ENCODE measurements around the gene ZNF316. TPM values are rescaled to one million over a fixed set of nuclear protein-coding genes. Genes with fewer than 3 reads are reported as not detected.

The ZNF316 gene
- total RNA-seq, 1 experiment from 2014 or later, result 22.2 TPM

DNA sequence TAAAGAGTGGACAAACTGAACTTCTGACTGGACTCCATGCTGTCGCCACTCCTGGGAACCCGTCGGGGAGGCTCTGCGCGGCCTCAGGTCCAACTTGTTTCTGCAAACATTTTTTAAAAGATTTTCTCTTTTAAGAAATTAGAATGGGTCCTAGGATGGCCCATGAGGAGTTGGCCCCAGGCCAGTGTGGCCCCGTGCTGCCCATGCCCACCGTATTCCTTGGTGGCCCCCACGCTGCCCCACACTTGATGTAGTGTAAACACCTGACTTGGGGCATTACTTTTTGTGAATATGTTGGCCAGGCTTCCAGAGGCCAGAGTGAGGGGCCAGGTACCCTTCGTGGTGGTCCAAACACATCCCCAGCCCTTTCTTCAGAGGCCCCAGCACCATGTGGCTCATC lies 19.3 kb downstream of the ZNF316 start:
- Histone ChIP-seq H2AFZ (ENCODE audit: low read length) (no peak overlapping the region), H2BK15ac (ENCODE audit: low read depth, low read length) (no peak overlapping the region), H2BK12ac (ENCODE audit: insufficient read length, low read depth, low read length) (no peak overlapping the region), H4K8ac (replicated peaks; ENCODE audit: insufficient read length, low read depth, low read length) (no peak overlapping the region), H3K27ac (ENCODE audit: insufficient read length, low read depth, low read length) (no peak overlapping the region), H2AK5ac (ENCODE audit: insufficient read length, low read length) (no peak overlapping the region), H4K20me1 (ENCODE audit: control insufficient read depth, insufficient read depth, insufficient read length) (no peaks in the 10 kb centered on the region), H2BK5ac (ENCODE audit: insufficient read length, low read length) (no peak overlapping the region), H4K91ac (ENCODE audit: insufficient read length, low read depth, low read length) (no peak overlapping the region), H3K4me2 (ENCODE audit: insufficient read depth, insufficient read length, low read length) (no peak overlapping the region), H3K14ac (ENCODE audit: insufficient read depth, low read length) (no peak overlapping the region; the same call in 1 of the 2 replicates), H4K5ac (ENCODE audit: insufficient read length, low read depth, low read length) (no peak overlapping the region), H2BK20ac (ENCODE audit: low read depth, low read length, poor library complexity, severe bottlenecking) (no peak overlapping the region), H3K23me2 (ENCODE audit: insufficient read length, low read depth, low read length, poor library complexity, severe bottlenecking) (no peaks in the 10 kb centered on the region), H3K79me1 (ENCODE audit: insufficient read depth, low read depth, low read length, poor library complexity, severe bottlenecking) (no peaks in the 10 kb centered on the region), H3K18ac (ENCODE audit: insufficient read length, low read depth, low read length) (no peak overlapping the region), H3K56ac (ENCODE audit: insufficient read length, low read depth, low read length) (no peak overlapping the region), H3K27me3 (ENCODE audit: insufficient read depth, low read length) (no peaks in the 10 kb centered on the region), H3K23ac (ENCODE audit: insufficient read length, low read depth, low read length) (no peak overlapping the region), H3K4ac (ENCODE audit: low read depth, low read length) (no peak overlapping the region), H3K79me2 (ENCODE audit: insufficient read depth, low read length) (no peaks in the 10 kb centered on the region), H2BK120ac (ENCODE audit: low read depth, low read length, poor library complexity, severe bottlenecking) (no peak overlapping the region), H3K4me1 (ENCODE audit: insufficient read depth, low read length) (no peaks in the 10 kb centered on the region), H3T11ph (ENCODE audit: low read length) (no peak overlapping the region), H3K9me3 (ENCODE audit: control insufficient read depth, low read depth, low read length) (no peaks in the 10 kb centered on the region), H3K9ac (ENCODE audit: extremely low read depth, insufficient read length, low read length) (no peak overlapping the region)
- H3K27me3 Mint-ChIP-seq (ENCODE audit: low read depth), result no peaks in the 10 kb centered on the region
- no peak overlapping the region for H3K27ac Mint-ChIP-seq
- WGBS (ENCODE audit: extremely low coverage, insufficient read length, low lambda C conversion rate), result no CpG with 5 or more reads among the region's 9 CpGs
- peaks cover 9 to 16% (median 12%) of the 10 kb centered on the region in 3 experiments for H3K36me3 Mint-ChIP-seq (ENCODE audit: insufficient read depth in 1 of 3, low read depth in 3 of 3)
- no peak overlapping the region for H3K4me3 Mint-ChIP-seq
- DNase-seq, result no peak
- peaks cover 13 to 17% of the 10 kb centered on the region in 2 experiments for H3K4me1 Mint-ChIP-seq
- no peaks in the 10 kb centered on the region; a peak in 2 of 5 replicates for H3K9me3 Mint-ChIP-seq
- TF ChIP-seq, protein P1, sequence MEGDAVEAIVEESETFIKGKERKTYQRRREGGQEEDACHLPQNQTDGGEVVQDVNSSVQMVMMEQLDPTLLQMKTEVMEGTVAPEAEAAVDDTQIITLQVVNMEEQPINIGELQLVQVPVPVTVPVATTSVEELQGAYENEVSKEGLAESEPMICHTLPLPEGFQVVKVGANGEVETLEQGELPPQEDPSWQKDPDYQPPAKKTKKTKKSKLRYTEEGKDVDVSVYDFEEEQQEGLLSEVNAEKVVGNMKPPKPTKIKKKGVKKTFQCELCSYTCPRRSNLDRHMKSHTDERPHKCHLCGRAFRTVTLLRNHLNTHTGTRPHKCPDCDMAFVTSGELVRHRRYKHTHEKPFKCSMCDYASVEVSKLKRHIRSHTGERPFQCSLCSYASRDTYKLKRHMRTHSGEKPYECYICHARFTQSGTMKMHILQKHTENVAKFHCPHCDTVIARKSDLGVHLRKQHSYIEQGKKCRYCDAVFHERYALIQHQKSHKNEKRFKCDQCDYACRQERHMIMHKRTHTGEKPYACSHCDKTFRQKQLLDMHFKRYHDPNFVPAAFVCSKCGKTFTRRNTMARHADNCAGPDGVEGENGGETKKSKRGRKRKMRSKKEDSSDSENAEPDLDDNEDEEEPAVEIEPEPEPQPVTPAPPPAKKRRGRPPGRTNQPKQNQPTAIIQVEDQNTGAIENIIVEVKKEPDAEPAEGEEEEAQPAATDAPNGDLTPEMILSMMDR (conservative IDR thresholded peaks at IDR 0.05), result no peak
